Renal cortical epithelial cell (primary cell): ENCODE data around the gene NOX3. TPM values are rescaled to one million over a fixed set of nuclear protein-coding genes. Genes with fewer than 3 reads are reported as not detected.
"Not testable (repeated sequence)": the region's sequence is repeated elsewhere in the genome, so short reads cannot be mapped to it uniquely, and the experiment has no call there.

ENCODE experiments used
- DNase-seq: peaks from one replicate; pipeline ENCODE4 v3.0.0-alpha.2; 2011; ENCODE audit warnings: low read depth
- total RNA-seq: library from RNA; depleted of rRNA; stranded (reverse); fragments of >200 nt; gene quantifications from 2 replicates; pipeline ENCODE4 v1.2.3, GENCODE V29; 2014

The NOX3 gene
- total RNA-seq, 1 donor from 2014 or later: not detected

- not testable (repeated sequence) for DNase-seq
Observed at GRCh38 chr6:155468543-155468942, 12.9 kb upstream of the NOX3 start.

GRCh38 chr6:155466539-155466938 lies 10.9 kb upstream of the NOX3 start:
- no peak for DNase-seq

GRCh38 chr6:155461556-155461955 lies 5.9 kb upstream of the NOX3 start:
- DNase-seq: no peak

GRCh38 chr6:155454471-155454870 lies 1.2 kb downstream of the NOX3 start:
- no peak for DNase-seq

GRCh38 chr6:155454008-155454407 lies 1.6 kb downstream of the NOX3 start:
- no peak for DNase-seq

- no peak for DNase-seq
Observed at GRCh38 chr6:155452576-155452975, 3.1 kb downstream of the NOX3 start.

DNA sequence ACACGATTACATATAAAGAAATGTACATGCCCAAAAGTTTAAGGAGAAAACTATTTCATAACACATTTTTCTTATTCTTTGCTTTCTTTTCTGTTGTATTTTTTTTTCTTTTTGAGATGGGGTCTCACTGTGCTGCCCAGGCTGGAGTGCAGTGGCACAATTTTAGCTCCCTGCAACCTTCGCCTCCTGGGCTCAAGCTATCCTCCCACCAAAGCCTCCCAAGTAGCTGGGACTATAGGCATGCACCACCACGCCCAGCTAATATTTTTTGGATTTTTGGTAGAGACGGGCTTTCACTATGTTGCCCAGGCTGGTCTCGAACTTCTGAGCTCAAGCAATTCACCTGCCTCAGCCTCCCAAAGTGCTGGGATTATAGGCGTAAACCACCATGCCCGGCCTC lies 4.1 kb downstream of the NOX3 start:
- DNase-seq: not testable (repeated sequence)

DNA sequence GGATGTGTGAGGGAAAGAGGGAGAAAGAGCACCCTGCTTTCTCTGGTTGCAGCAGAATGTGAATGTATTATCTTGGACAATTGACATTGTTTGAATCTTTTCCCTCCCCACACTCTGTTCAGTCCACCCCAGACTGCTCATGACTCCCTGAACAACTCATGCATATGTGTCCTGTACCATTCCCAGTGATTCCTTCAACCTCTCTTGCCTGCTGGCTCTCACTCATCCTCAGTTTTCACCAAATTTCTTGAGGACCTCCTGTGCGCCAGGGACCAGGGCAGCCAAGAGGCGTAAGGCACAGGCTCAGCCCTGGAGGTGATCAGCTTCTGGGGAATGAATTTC lies 5.4 kb downstream of the NOX3 start:
- no peak for DNase-seq

DNA sequence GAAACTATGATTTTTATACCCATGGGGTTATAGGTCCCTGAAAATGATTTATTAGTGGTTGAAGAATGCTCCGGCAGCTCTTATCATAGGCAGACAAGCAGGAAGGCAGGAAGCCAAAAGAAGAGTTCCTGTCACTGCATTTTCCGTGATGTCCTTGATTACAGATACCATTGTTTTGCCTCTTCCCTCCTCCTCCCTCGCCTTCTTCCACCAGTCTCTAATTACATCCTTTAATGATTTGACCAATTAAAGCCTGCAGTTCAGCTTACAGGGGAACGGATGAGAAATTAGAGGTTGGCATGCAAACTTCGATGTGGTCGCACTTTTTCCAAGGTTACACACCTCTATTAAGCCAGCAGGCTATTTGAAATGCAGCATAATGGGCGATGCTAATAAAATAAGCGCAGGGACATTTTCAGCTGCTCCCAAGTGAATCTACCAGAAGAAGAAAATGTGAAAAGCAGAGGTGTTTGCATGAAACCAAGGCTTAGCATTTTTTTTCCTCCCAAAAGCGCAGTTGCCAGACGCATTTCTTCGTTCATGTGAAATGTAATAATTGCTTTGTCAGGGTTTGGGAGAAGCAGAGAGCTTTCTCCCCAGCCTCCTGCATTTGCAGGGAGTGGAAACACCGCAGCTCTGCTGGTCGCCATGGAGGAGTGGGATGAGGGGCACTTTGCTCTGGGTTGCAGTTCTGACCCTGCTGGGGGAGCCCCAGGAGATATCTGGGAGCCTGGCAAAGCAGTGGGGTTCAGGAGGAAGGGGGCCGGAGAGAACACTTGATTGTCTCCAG lies 6.0 kb downstream of the NOX3 start:
- DNase-seq: no peak

DNA sequence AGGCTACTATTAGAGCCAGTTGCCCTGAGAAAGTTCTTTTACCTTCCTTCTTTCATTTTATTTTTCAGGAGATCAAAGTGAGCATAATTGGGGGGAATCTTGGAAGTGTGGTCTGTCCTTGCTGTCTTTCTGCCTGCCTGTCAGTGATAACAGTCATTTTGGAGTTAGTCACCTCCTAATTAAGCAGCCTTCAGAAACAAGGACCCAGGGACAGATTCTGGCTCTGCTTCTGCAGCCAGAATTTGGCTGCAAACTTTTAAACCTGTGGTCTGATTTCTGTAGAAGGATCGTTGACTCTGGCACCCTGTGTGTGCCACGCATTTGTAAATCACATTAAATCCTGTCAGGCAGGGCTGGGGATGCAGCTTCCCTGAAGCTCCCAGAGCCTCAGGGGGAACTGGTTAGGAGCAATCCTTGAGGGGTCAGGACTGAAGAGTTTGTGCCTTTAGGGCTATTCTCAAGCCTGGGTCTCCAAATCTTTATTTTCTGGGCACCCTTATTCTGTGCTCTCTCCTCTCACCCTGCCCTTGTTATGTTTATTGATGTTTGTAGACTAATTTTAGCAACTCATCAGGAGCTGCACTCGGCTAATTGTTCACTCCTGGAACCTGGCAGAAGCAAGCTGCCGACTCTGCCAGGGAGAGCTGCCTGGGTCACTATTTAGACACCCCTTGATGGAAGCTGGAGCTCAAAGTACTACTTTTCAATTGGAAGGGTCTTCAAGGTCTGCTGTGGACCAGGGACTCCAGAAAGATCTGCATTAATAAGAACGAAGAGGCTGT lies 6.8 kb downstream of the NOX3 start:
- no peak for DNase-seq

- DNase-seq: no peak
Observed at GRCh38 chr6:155447949-155448348, 7.7 kb downstream of the NOX3 start.

- no peak for DNase-seq
Observed at GRCh38 chr6:155444952-155445903, 10.4 kb downstream of the NOX3 start.

DNA sequence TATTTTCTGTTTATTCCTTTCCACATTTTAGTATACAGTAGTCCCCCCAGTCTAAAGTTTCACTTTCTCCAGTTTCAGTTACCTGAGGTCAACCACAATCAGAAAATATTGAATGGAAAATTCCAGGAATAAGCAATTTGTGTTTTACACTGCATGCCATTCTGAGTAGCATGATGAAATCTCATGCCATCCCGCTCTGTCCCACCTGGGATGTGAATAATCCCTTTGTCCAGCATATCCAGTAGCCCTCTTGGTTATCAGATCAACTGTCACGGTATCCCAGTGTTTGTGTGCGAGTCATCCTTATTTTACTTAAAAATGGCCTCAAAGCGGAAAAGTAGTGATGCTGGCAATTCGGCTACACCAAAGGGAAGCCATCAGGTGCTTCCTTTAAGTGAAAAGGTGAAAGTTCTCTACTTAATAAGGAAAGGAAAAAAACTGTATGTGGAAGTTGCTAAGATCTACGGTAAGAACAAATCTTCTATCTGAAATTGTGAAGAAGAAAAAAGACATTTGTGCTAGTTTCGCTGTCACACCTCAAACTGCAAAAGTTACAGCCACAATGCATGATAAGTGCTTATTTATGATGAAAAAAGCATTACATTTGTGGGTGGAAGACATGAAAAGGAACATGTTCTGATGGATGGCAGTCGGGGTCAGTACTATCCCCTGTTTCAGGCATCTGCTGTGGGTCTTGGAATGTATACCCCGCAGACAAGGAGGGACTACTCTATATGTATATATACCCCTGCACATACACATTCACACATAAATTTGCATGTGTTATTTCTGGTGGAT lies 11.3 kb downstream of the NOX3 start:
- no peak for DNase-seq

GRCh38 chr6:155443168-155443567 lies 12.5 kb downstream of the NOX3 start:
- no peak for DNase-seq

GRCh38 chr6:155442562-155442961 lies 13.1 kb downstream of the NOX3 start:
- DNase-seq: no peak

GRCh38 chr6:155441112-155441465 lies 14.6 kb downstream of the NOX3 start:
- no peak for DNase-seq

- DNase-seq: no peak
Observed at GRCh38 chr6:155440398-155441111, 15.1 kb downstream of the NOX3 start.

DNA sequence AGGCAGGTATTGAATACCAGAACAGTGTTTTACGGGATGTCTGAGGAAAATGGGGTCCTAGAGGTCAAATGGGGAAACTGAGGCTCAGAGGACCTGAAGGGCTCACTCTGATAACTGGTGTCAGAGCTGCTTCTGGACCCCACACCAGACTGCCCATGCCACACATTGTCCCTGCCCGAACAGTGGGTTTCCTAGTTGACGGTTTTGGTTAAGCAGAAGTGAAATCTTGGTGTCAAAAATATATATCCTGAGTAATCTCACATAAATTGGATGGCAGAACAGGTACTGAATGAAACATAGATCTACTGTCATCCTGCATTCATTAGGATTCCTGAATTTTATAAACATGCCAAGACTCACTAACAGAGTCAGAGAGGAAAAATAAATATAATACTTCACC lies 16.3 kb downstream of the NOX3 start:
- no peak for DNase-seq

DNA sequence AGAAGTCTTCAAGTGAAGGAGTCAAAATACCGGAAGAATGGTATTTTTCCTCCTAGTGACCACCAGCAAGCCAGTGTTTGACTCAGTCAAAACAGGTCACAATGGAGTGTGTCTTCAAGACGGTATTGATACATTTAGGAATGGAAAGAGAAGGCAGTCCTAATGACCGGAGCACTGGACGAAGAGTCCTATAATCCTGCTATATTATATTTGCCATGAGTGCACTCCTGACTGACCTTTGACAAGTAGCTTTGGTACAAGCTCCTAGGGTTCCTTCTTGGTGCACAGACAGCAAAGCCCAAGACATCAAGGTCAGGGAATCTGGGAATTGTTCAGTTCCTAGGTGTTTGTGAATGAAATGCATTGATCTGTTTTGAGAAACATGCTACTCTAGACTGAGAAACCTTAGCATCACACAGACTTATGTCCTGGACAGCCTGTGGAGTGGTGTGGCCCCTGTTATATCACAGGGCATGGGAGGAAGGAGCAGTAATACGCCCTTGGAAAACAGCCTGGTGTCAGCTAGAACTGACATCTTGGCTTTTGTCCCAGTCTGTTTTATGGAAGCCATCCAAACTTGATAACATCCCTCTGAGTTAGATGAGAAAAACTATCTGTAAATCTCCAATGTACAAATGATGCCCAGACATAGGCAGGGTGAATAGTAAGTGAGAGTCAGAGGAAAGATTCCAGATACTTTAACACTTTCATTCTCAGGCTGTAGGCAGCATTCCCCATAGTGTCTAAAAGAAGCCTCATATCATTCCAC lies 18.5 kb downstream of the NOX3 start:
- no peak for DNase-seq

DNA sequence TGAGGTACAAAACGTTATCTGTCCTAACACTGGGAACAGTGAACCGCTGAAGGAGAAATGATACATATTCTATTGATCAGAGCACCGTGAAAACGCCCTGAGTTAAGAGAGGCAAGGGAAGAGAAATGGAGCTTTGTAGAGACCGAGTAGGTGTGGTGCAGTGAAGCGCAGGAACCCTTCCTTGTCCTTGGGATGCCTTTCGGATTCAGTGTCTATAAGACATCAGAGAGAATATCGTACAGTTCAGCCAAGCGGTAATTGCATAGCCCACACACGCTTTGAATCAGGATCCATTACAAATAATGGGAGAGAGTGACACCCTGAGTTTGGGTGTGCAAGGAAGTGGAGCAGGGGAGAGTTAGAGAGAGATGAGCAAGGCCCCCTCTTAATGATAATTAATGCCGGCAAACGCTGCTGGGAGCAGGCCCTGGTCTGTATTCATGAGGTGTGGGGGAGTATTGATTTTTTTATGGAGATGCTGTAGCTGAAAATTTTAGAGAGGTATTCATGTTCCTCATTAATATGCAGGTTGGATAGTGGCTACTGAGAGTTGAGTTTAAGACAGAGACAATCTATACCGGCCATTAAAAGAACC lies 20.7 kb downstream of the NOX3 start:
- DNase-seq: no peak
